Measurements from ENCODE around the gene OR5K2.

The OR5K2 gene

DNA sequence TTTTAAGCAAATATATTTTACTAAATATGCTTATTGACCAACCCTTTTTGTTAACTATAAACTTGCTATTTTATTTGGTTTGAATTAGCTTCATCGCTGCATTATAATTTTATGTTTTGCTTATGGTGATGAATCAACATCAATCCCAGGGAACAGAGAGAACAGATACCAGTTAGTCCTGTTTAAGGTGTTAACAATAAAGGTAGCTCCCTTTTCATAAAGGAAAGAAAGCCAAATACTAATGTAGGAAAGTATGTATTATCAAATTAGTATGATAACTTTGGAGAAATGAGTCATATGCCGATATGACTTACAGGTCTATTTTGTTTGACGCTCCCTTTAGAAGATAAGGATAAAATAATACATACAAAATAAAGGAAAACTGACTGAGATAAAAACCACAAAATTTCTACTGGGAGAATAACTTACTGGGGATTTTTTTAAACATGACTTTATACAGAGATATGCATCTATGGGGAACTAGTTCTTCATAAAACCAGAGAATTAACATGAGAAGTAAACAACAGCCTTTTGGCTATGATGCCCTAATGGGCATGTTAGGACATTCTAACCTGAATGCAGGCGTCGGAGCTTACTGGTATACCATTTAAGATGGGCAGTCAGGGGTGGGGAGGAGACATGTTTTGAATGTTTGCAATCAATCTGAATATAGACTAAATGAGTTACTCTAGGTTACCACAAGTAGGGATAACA lies 4.5 kb downstream of the OR5K2 start:
- TF ChIP-seq, protein P1, sequence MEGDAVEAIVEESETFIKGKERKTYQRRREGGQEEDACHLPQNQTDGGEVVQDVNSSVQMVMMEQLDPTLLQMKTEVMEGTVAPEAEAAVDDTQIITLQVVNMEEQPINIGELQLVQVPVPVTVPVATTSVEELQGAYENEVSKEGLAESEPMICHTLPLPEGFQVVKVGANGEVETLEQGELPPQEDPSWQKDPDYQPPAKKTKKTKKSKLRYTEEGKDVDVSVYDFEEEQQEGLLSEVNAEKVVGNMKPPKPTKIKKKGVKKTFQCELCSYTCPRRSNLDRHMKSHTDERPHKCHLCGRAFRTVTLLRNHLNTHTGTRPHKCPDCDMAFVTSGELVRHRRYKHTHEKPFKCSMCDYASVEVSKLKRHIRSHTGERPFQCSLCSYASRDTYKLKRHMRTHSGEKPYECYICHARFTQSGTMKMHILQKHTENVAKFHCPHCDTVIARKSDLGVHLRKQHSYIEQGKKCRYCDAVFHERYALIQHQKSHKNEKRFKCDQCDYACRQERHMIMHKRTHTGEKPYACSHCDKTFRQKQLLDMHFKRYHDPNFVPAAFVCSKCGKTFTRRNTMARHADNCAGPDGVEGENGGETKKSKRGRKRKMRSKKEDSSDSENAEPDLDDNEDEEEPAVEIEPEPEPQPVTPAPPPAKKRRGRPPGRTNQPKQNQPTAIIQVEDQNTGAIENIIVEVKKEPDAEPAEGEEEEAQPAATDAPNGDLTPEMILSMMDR (IDR thresholded peaks at IDR 0.05; ENCODE audit: low read depth, low read length, missing control alignments): no peak
- DNase-seq (ENCODE audit: low read depth): no peak
- H3K4me3 ChIP-seq (ENCODE audit: low read depth, low read length): no peak overlapping the region
- in situ Hi-C loops (cut with HindIII; ENCODE audit: low sequenced_read_pairs): no loop called here

GRCh38 chr3:98504539-98504938 lies 7.1 kb downstream of the OR5K2 start:
- in situ Hi-C loops (cut with HindIII; ENCODE audit: low sequenced_read_pairs): no loop called here
- TF ChIP-seq, protein P1 (IDR thresholded peaks at IDR 0.05; ENCODE audit: low read depth, low read length, missing control alignments): no peak
- no peak overlapping the region for H3K4me3 ChIP-seq (ENCODE audit: low read depth, low read length)
- no peak for DNase-seq (ENCODE audit: low read depth)

- H3K4me3 ChIP-seq (ENCODE audit: low read depth, low read length): no peak overlapping the region
- no peak for DNase-seq (ENCODE audit: low read depth)
- in situ Hi-C loops (cut with HindIII; ENCODE audit: low sequenced_read_pairs): no loop called here
Observed at GRCh38 chr3:98508582-98508981, 11.1 kb downstream of the OR5K2 start.

DNA sequence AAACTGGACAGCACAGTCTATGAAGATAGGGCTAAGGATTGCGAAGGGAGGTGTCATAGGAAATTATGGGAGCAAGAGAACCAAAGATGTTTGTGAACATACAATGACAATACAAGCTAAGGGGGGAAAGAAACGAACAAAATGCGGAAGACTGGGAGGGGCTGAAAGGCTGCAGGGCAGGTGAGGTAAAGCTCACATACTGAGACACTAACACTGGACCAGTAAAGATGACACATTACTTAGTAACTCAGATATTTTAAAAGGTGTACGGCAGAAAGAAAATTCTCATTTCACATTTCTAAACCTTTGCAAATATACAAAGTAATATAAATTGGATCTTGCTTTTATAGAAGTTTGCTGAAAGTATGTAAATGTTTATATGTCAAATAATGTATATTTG lies 15.1 kb downstream of the OR5K2 start:
- in situ Hi-C loops (cut with HindIII; ENCODE audit: low sequenced_read_pairs): no loop called here
- DNase-seq (ENCODE audit: low read depth): no peak
- TF ChIP-seq, protein P1 (IDR thresholded peaks at IDR 0.05; ENCODE audit: low read depth, low read length, missing control alignments): no peak
- H3K4me3 ChIP-seq (ENCODE audit: low read depth, low read length): no peak overlapping the region

More at GRCh38 chr3:98508582-98508981, 11.1 kb downstream of the OR5K2 start:
- TF ChIP-seq, protein P1 (IDR thresholded peaks at IDR 0.05; ENCODE audit: low read depth, low read length, missing control alignments): no peak

DNA sequence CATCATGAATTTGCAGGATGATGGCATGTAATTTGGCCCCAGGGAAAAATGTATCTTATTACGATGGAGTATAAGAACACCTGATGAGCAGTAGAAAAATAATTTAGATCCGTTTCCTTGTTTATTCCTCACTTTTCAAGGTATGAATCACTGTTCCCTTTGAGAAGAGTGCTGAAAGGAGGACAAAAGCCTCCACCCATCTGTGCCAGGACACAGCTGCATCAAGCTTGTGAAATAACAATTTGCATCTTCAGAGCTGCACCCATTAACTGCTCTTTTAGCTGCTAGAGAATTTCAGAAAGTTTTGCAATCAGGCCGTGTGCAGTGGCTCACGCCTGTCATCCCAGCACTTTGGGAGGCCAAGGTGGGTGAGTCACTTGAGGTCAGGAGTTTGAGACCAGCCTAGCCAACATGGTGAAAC lies 15.6 kb downstream of the OR5K2 start:
- in situ Hi-C loops (cut with HindIII; ENCODE audit: low sequenced_read_pairs): no loop called here
- H3K4me3 ChIP-seq (ENCODE audit: low read depth, low read length): no peak overlapping the region
- TF ChIP-seq, protein P1 (IDR thresholded peaks at IDR 0.05; ENCODE audit: low read depth, low read length, missing control alignments): no peak
- DNase-seq (ENCODE audit: low read depth): no peak

DNA sequence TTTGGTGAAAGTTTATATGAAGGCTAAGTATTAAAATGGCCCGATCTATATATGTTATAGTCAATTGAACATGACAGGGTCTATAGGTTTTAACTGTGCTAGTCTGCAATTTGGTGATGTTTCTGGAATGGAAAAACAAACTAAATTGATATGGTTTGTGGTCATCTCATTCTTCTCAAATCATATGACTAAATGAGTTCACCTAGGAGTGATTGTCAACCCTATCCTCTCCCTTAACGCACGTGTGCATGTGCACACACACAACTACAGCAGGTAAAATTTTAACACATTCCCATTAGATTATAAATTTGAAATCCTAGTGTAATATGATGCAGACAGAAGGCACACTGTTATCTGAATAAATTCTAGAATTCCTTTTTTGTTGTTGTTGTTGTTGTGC lies 16.3 kb downstream of the OR5K2 start:
- TF ChIP-seq, protein P1 (IDR thresholded peaks at IDR 0.05; ENCODE audit: low read depth, low read length, missing control alignments): no peak
- no peak for DNase-seq (ENCODE audit: low read depth)
- in situ Hi-C loops (cut with HindIII; ENCODE audit: low sequenced_read_pairs): no loop called here
- no peak overlapping the region for H3K4me3 ChIP-seq (ENCODE audit: low read depth, low read length)
